ENCODE results near the gene POMGNT1.

DNA sequence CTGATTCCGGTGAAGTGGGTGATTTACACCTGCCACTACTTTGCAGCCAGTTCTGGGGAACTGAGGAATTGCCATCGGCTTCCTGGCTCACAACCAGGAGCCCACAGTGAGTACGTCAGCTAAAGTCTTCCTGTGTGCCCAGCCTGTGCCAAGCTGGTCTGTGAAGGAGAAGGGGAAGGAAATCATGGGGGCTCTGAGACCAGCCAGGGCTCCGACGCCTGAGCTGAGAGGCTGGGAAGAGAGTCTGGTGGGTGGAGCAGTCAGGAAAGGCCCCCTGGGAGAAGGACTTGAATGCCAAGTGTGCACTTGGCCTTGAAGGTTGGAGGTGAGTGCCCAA, 6.1 kb upstream of the POMGNT1 start:
- TF ChIP-seq, protein P1, sequence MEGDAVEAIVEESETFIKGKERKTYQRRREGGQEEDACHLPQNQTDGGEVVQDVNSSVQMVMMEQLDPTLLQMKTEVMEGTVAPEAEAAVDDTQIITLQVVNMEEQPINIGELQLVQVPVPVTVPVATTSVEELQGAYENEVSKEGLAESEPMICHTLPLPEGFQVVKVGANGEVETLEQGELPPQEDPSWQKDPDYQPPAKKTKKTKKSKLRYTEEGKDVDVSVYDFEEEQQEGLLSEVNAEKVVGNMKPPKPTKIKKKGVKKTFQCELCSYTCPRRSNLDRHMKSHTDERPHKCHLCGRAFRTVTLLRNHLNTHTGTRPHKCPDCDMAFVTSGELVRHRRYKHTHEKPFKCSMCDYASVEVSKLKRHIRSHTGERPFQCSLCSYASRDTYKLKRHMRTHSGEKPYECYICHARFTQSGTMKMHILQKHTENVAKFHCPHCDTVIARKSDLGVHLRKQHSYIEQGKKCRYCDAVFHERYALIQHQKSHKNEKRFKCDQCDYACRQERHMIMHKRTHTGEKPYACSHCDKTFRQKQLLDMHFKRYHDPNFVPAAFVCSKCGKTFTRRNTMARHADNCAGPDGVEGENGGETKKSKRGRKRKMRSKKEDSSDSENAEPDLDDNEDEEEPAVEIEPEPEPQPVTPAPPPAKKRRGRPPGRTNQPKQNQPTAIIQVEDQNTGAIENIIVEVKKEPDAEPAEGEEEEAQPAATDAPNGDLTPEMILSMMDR (conservative IDR thresholded peaks at IDR 0.05; ENCODE audit: low read length), result no peak
- TF ChIP-seq EZH2phosphoT487 (IDR thresholded peaks at IDR 0.05; ENCODE audit: borderline replicate concordance, low read depth, low read length), result no peak

Data from OCI-LY7 (cell line).